PC-9 (cell line): Measurements from ENCODE around the gene MIER1. TPM values are rescaled to one million over a fixed set of nuclear protein-coding genes. Genes with fewer than 3 reads are reported as not detected.

Source experiments
- BruUV-seq: library from RNA; stranded (reverse); fragments of 400-500 nt; replicated peaks from 2 replicates; lab custom pipeline; 2021; lab: Mats Ljungman, UMichigan
- CTCF ChIA-PET: fragments of 300-600 bp; sonication (Branson Sonifier 250); formaldehyde crosslinking; loops from one replicate; lab custom pipeline; 2022; ENCODE audit warnings: antibody characterized with exemption; lab: Charles Lee
- POLR2A ChIA-PET: fragments of 300-600 bp; sonication (Branson Sonifier 250); formaldehyde crosslinking; loops from one replicate; lab custom pipeline; 2022; ENCODE audit warnings: antibody characterized with exemption; ENCODE audit not compliant: unreplicated experiment; lab: Charles Lee
- DNase-seq, 2 experiments: peaks; one replicate each; pipeline versions ENCODE4 v3.0.0 to v3.0.0-alpha.2; 2015 to 2022; ENCODE audit warnings: mixed read lengths in 1 of 2
- H2AFZ ChIP-seq: fragments of 200-600 bp; sonication (generic); 2 replicates; pipeline ENCODE4 v1.8.1; 2017; ENCODE audit warnings: antibody characterized with exemption
- H3F3A ChIP-seq: fragments of 200-600 bp; sonication (generic); 2 replicates; pipeline ENCODE4 v1.8.1; 2017; ENCODE audit warnings: antibody characterized with exemption, mild to moderate bottlenecking, low read depth; ENCODE audit not compliant: insufficient read depth
- H3K27ac ChIP-seq: fragments of 200-600 bp; sonication (generic); 2 replicates; pipeline ENCODE4 v1.6.1; 2016; ENCODE audit warnings: mixed run types
- H3K27me3 ChIP-seq: fragments of 200-600 bp; sonication (generic); 2 replicates; pipeline ENCODE4 v1.6.1; 2016; ENCODE audit warnings: low read depth, mixed run types; ENCODE audit not compliant: insufficient read depth
- H3K36me3 ChIP-seq: fragments of 200-600 bp; sonication (generic); 2 replicates; pipeline ENCODE4 v1.6.1; 2016; ENCODE audit warnings: low read depth, mixed run types
- H3K4me1 ChIP-seq: fragments of 200-600 bp; sonication (generic); replicated peaks from 2 replicates; pipeline ENCODE4 v1.6.1; 2016; ENCODE audit warnings: mixed run types; ENCODE audit not compliant: insufficient read depth
- H3K4me2 ChIP-seq: fragments of 200-600 bp; sonication (generic); 2 replicates; pipeline ENCODE4 v1.6.1; 2017; ENCODE audit warnings: mixed run types
- H3K4me3 ChIP-seq: fragments of 200-600 bp; sonication (generic); 2 replicates; pipeline ENCODE4 v1.6.1; 2016; ENCODE audit warnings: mixed run types
- H3K79me2 ChIP-seq: fragments of 200-600 bp; sonication (generic); 2 replicates; pipeline ENCODE4 v1.6.1; 2017; ENCODE audit warnings: low read depth, mixed run types
- H3K9me2 ChIP-seq: fragments of 200-600 bp; sonication (generic); 2 replicates; pipeline ENCODE4 v1.8.1; 2017; ENCODE audit warnings: mild to moderate bottlenecking; ENCODE audit not compliant: insufficient read depth
- H3K9me3 ChIP-seq: fragments of 200-600 bp; sonication (generic); 2 replicates; pipeline ENCODE4 v1.8.1; 2016; ENCODE audit warnings: low read depth; ENCODE audit not compliant: insufficient read depth
- H4K20me1 ChIP-seq: fragments of 200-600 bp; sonication (generic); 2 replicates; pipeline ENCODE4 v1.8.1; 2017; ENCODE audit not compliant: insufficient read depth
- CTCF ChIP-seq: fragments of 200-600 bp; sonication (generic); conservative IDR thresholded peaks from 2 replicates; pipeline ENCODE4 v1.6.1; 2017; ENCODE audit warnings: mixed run types, antibody characterized with exemption, mild to moderate bottlenecking, moderate library complexity
- EZH2 ChIP-seq: fragments of 200-600 bp; sonication (generic); IDR thresholded peaks from 2 replicates; pipeline ENCODE4 v1.8.0; 2017; ENCODE audit warnings: antibody characterized with exemption, low read depth
- intact Hi-C: fragments of 100-400 bp; cut with micrococcal nuclease; formaldehyde crosslinking; loops from one replicate; pipeline ENCODE4 v1.10.0; 2022; ENCODE audit not compliant: unreplicated experiment
- total RNA-seq: library from RNA; stranded (reverse); gene quantifications from 2 replicates; pipeline ENCODE4 v1.2.3, GENCODE V29; 2021

MIER1 gene
- total RNA-seq, 1 experiment from 2014 or later, result 30.4 TPM

GRCh38 chr1:66917476-66917875 lies 7.3 kb upstream of the MIER1 start:
- Histone ChIP-seq H3K9me3 (no peaks in the 10 kb centered on the region), H3K9me2 (no peaks in the 10 kb centered on the region), H2AFZ (no peak overlapping the region), H3F3A (no peaks in the 10 kb centered on the region), H3K79me2 (peaks cover 16% of the 10 kb centered on the region), H3K4me2 (no peak overlapping the region), H4K20me1 (no peaks in the 10 kb centered on the region), H3K36me3 (no peaks in the 10 kb centered on the region), H3K27ac (no peak overlapping the region), H3K4me1 (peaks cover 6% of the 10 kb centered on the region; the same call in 1 of the 2 replicates), H3K4me3 (no peak overlapping the region), H3K27me3 (no peaks in the 10 kb centered on the region)
- ChIA-PET CTCF (no interaction called here), POLR2A (no interaction called here)
- TF ChIP-seq EZH2, result no peak
- TF ChIP-seq CTCF, result no peak
- BruUV-seq, result no TSS peak
- intact Hi-C loops, result no loop called here
- DNase-seq, result no peak

GRCh38 chr1:66919063-66919462 lies 5.7 kb upstream of the MIER1 start:
- no TSS peak for BruUV-seq

GRCh38 chr1:66919828-66920227 lies 5.0 kb upstream of the MIER1 start:
- Histone ChIP-seq H3K4me1 (peaks cover 19% of the 10 kb centered on the region), H3K27me3 (no peaks in the 10 kb centered on the region), H3K9me3 (no peaks in the 10 kb centered on the region), H3K36me3 (no peaks in the 10 kb centered on the region), H4K20me1 (no peaks in the 10 kb centered on the region), H3K27ac (no peak overlapping the region), H3K9me2 (no peaks in the 10 kb centered on the region), H3F3A (no peaks in the 10 kb centered on the region), H3K79me2 (peaks cover 37% of the 10 kb centered on the region), H2AFZ (no peak overlapping the region), H3K4me3 (no peak overlapping the region), H3K4me2 (no peak overlapping the region)
- no peak for DNase-seq
- ChIA-PET CTCF (no interaction called here), POLR2A (interaction anchor here (0.7 kb wide), 1 partner anchor 77 kb away, joined by 8 read pairs; no protein-coding TSS in a partner anchor)
- TF ChIP-seq EZH2 (no peak), CTCF (no peak)
- intact Hi-C loops, result no loop called here
- BruUV-seq, result no TSS peak

More at GRCh38 chr1:66919063-66919462, 5.7 kb upstream of the MIER1 start:
- Histone ChIP-seq H3K4me1 (peaks cover 19% of the 10 kb centered on the region), H3K9me2 (no peaks in the 10 kb centered on the region), H3K27me3 (no peaks in the 10 kb centered on the region), H3K4me3 (no peak overlapping the region), H3K27ac (no peak overlapping the region), H3K4me2 (no peak overlapping the region), H3K36me3 (no peaks in the 10 kb centered on the region), H2AFZ (no peak overlapping the region), H3K79me2 (peaks cover 32% of the 10 kb centered on the region), H3F3A (no peaks in the 10 kb centered on the region), H4K20me1 (no peaks in the 10 kb centered on the region), H3K9me3 (no peaks in the 10 kb centered on the region)
- no peak for DNase-seq
- TF ChIP-seq CTCF (no peak), EZH2 (no peak)
- ChIA-PET CTCF (interaction anchor here (0.6 kb wide), 1 partner anchor 513 kb away, joined by 9 read pairs; no protein-coding TSS in a partner anchor), POLR2A (no interaction called here)
- intact Hi-C loops, result no loop called here
